ENCODE measurements around the gene FLNB. TPM values are rescaled to one million over a fixed set of nuclear protein-coding genes. Genes with fewer than 3 reads are reported as not detected.

Gene FLNB
- total and polyA plus RNA-seq, 8 donors: 38.2 to 204 (median 85.9) TPM

- Histone ChIP-seq H3K27ac (peak overlapping the region in 4 of 5 donors; percentile 56 to 80 (median 78)), H3K9me3 (no peaks in the 10 kb centered on the region), H3K27me3 (no peaks in the 10 kb centered on the region), H3K36me3 (no peaks in the 10 kb centered on the region), H3K4me3 (no peak overlapping the region), H3K4me1 (peaks cover 38 to 98% (median 76%) of the 10 kb centered on the region in 4 donors)
- intact Hi-C loops (cut with DNase I; ENCODE audit: low total_unique reads): no loop called here
- TF ChIP-seq POLR2A (IDR thresholded peaks at IDR 0.05): no peak
- no peak for TF ChIP-seq EP300 (IDR thresholded peaks at IDR 0.05)
- TF ChIP-seq POLR2AphosphoS5 (IDR thresholded peaks at IDR 0.05): no peak
- TF ChIP-seq, protein P1, sequence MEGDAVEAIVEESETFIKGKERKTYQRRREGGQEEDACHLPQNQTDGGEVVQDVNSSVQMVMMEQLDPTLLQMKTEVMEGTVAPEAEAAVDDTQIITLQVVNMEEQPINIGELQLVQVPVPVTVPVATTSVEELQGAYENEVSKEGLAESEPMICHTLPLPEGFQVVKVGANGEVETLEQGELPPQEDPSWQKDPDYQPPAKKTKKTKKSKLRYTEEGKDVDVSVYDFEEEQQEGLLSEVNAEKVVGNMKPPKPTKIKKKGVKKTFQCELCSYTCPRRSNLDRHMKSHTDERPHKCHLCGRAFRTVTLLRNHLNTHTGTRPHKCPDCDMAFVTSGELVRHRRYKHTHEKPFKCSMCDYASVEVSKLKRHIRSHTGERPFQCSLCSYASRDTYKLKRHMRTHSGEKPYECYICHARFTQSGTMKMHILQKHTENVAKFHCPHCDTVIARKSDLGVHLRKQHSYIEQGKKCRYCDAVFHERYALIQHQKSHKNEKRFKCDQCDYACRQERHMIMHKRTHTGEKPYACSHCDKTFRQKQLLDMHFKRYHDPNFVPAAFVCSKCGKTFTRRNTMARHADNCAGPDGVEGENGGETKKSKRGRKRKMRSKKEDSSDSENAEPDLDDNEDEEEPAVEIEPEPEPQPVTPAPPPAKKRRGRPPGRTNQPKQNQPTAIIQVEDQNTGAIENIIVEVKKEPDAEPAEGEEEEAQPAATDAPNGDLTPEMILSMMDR (IDR thresholded peaks at IDR 0.05): no peak
- WGBS, 5 donors: 72 to 90% (median 84%) methylated on average over 12 of the region's 12 CpGs
- peak; percentile 38 to 78 for DNase-seq
Observed at GRCh38 chr3:58063022-58063815, 55.0 kb downstream of the FLNB start.

DNA sequence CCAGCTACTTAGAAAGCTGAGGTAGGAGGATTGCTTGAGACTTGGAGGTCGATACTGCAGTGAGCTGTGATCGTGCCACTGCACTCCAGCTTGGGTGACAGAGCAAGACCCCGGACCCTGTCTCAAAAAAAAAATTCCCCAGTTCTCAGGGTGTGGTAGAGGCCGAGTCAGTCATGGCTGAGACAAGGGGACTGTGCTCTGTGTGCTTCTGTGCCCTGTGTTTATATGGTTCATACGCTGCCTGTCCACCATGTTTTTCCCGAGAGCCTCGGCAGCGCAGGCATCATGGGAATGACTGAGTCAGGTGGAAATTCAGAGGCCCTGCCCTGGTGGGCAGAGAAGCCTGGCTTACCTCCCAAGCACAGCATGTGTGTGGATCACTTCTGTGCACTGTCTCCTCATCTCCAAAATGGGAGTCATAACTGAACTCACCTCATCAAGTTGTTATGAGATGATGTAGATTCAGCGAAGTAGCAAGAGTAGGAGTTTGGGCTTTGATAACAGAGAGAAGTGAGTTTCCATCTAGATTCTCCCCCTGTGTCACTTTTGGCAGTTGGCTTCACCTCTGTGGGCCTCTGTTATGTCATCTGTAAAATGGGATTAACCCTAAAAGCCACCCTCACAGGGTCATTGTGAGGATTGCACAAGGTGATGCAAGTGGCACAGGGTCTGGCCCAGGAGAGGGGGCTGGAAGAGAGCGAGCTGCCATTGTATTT lies 56.9 kb downstream of the FLNB start:
- Histone ChIP-seq H3K27me3 (no peaks in the 10 kb centered on the region), H3K4me1 (peaks cover 36 to 96% (median 72%) of the 10 kb centered on the region in 4 donors), H3K27ac (peak overlapping the region in 4 of 5 donors; percentile 60 to 80 (median 78)), H3K4me3 (no peak overlapping the region), H3K9me3 (no peaks in the 10 kb centered on the region), H3K36me3 (no peaks in the 10 kb centered on the region)
- TF ChIP-seq, protein P1 (IDR thresholded peaks at IDR 0.05): no peak
- TF ChIP-seq POLR2AphosphoS5 (IDR thresholded peaks at IDR 0.05) (no peak), EP300 (IDR thresholded peaks at IDR 0.05) (no peak), POLR2A (IDR thresholded peaks at IDR 0.05) (no peak)
- no peak for DNase-seq
- 89 to 94% (median 90%) methylated on average over 6 to 10 of the region's 10 CpGs for WGBS, 5 donors
- intact Hi-C loops (cut with DNase I; ENCODE audit: low total_unique reads): no loop called here

DNA sequence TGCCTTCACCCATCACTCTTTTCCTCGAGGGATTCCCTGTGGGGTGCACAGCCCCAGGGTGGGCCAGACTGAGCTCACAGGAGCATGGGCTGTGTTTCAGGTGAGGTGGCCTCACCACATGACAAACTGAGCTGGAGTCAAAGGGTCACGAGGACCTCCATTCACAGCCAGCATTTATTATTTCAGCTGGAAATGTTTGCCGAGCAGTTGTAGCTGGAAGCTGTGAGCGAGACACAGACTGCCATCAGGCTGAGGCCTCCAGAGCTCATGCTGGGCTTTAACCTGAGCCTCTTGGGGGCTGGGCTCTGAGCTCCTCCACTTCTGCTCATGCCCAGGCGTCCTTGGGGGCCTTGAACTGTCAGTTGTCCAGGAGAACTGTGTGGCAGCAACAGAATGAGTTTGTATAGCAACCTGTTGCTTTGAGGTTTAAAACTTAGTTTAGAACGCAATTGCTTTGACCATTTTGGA lies 57.5 kb downstream of the FLNB start:
- Histone ChIP-seq H3K4me3 (no peak overlapping the region), H3K27ac (peak overlapping the region in 4 of 5 donors; percentile 60 to 80 (median 78)), H3K9me3 (no peaks in the 10 kb centered on the region), H3K4me1 (peaks cover 32 to 94% (median 68%) of the 10 kb centered on the region in 4 donors), H3K36me3 (no peaks in the 10 kb centered on the region), H3K27me3 (no peaks in the 10 kb centered on the region)
- 42 to 64% (median 45%) methylated on average over 6 of the region's 6 CpGs for WGBS, 5 donors
- no peak for DNase-seq
- TF ChIP-seq, protein P1 (IDR thresholded peaks at IDR 0.05): no peak
- TF ChIP-seq POLR2AphosphoS5 (IDR thresholded peaks at IDR 0.05): no peak
- TF ChIP-seq POLR2A (IDR thresholded peaks at IDR 0.05): no peak
- no peak for TF ChIP-seq EP300 (IDR thresholded peaks at IDR 0.05)
- intact Hi-C loops (cut with DNase I; ENCODE audit: low total_unique reads): no loop called here

- WGBS, 5 donors: 25 to 37% (median 35%) methylated on average over 3 of the region's 3 CpGs
- no peaks in the 10 kb centered on the region for H3K27me3 ChIP-seq
- no peak for TF ChIP-seq POLR2A (IDR thresholded peaks at IDR 0.05)
- TF ChIP-seq POLR2AphosphoS5 (IDR thresholded peaks at IDR 0.05): peak in 2 of 3 donors; percentile 10 to 49
- H3K4me1 ChIP-seq: peaks cover 34 to 94% (median 72%) of the 10 kb centered on the region in 4 donors
- no peak overlapping the region for H3K4me3 ChIP-seq
- no peaks in the 10 kb centered on the region for H3K9me3 ChIP-seq
- H3K36me3 ChIP-seq: no peaks in the 10 kb centered on the region
- H3K27ac ChIP-seq: peak overlapping the region in 4 of 5 donors; percentile 60 to 80 (median 78)
- intact Hi-C loops (cut with DNase I; ENCODE audit: low total_unique reads): no loop called here
- DNase-seq: no peak
Observed at GRCh38 chr3:58066842-58067241, 58.6 kb downstream of the FLNB start.
